Upper lobe of left lung (tissue), 4 donors: ENCODE results near the gene RBFOX2.

Experiments used
- EP300 ChIP-seq, 4 donors: sonication (generic); formaldehyde crosslinking; IDR thresholded peaks; one replicate each; pipeline ENCODE4 v1.5.1; 2017; ENCODE audit warnings: antibody characterized with exemption in 4 of 4, control low read depth in 2 of 4
- POLR2A ChIP-seq, 4 donors: fragments of 450-650 bp; IDR thresholded peaks; one replicate each; pipeline ENCODE4 v1.5.1; 2016 to 2017; ENCODE audit warnings: antibody characterized with exemption in 4 of 4, mild to moderate bottlenecking in 2 of 4
- TF ChIP-seq, protein P1 (sequence below), 6 experiments: fragments of 450-650 bp in 4 of 6; fragments of 200-600 bp in 2 of 6; sonication (generic) in 2 of 6; IDR thresholded peaks; one replicate each; pipeline ENCODE4 v1.5.1; 2016 to 2019; ENCODE audit warnings: antibody characterized with exemption in 6 of 6

DNA sequence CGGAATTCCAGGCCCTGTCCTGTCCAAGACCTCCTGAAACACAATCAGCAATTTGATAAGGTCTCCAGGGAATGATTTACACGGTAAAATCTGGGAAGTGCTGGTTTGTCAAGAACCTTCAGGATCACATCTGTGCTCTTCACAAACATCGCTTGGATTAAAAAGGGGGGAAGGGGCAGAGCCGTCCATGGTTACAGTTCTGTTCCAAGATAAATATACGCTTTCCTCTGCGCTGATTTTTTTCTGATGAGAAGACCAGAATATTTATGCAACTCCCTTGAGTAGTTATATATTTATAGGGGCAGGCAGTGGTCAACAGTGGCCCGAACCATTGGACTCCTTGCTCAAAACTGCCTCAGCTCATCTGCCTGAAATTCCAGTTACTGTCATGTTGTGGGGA, 320.2 kb downstream of the RBFOX2 start:
- TF ChIP-seq, protein P1, sequence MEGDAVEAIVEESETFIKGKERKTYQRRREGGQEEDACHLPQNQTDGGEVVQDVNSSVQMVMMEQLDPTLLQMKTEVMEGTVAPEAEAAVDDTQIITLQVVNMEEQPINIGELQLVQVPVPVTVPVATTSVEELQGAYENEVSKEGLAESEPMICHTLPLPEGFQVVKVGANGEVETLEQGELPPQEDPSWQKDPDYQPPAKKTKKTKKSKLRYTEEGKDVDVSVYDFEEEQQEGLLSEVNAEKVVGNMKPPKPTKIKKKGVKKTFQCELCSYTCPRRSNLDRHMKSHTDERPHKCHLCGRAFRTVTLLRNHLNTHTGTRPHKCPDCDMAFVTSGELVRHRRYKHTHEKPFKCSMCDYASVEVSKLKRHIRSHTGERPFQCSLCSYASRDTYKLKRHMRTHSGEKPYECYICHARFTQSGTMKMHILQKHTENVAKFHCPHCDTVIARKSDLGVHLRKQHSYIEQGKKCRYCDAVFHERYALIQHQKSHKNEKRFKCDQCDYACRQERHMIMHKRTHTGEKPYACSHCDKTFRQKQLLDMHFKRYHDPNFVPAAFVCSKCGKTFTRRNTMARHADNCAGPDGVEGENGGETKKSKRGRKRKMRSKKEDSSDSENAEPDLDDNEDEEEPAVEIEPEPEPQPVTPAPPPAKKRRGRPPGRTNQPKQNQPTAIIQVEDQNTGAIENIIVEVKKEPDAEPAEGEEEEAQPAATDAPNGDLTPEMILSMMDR (IDR thresholded peaks at IDR 0.05): no peak
- no peak for TF ChIP-seq POLR2A (IDR thresholded peaks at IDR 0.05)
- TF ChIP-seq EP300 (IDR thresholded peaks at IDR 0.05): no peak
